ENCODE data around the gene PRDX2.

GRCh38 chr19:12797141-12797587 lies 4.4 kb downstream of the PRDX2 start:
- no peak for TF ChIP-seq MXI1 (IDR thresholded peaks at IDR 0.05; ENCODE audit: low read depth, low read length)
- TF ChIP-seq RAD51 (IDR thresholded peaks at IDR 0.05), result no peak
- no peak for TF ChIP-seq TAF1 (IDR thresholded peaks at IDR 0.05; ENCODE audit: borderline replicate concordance, low read depth, low read length)
- no peak for TF ChIP-seq RCOR1 (conservative IDR thresholded peaks at IDR 0.05; ENCODE audit: low read depth, low read length)
- no peak for TF ChIP-seq EZH2 (IDR thresholded peaks at IDR 0.05; ENCODE audit: borderline replicate concordance, control insufficient read depth, low read depth, low read length)
- no peak for TF ChIP-seq RAD21 (IDR thresholded peaks at IDR 0.05; ENCODE audit: insufficient read depth, low read depth, low read length)
- no peak for TF ChIP-seq ESRRA (IDR thresholded peaks at IDR 0.05; ENCODE audit: low read length)
- TF ChIP-seq CTCF (IDR thresholded peaks at IDR 0.05 in 2 of 3, conservative IDR thresholded peaks at IDR 0.05 in 1 of 3; ENCODE audit: control insufficient read depth in 2 of 3, extremely low read depth in 1 of 3, insufficient read depth in 1 of 3, low read depth in 3 of 3, low read length in 3 of 3), result no peak
- no peak for TF ChIP-seq BCL3 (IDR thresholded peaks at IDR 0.05; ENCODE audit: borderline replicate concordance, insufficient read depth, low read depth, low read length, poor library complexity, severe bottlenecking)
- no peak for TF ChIP-seq JUND (IDR thresholded peaks at IDR 0.05; ENCODE audit: low read depth, low read length)
- no peak for TF ChIP-seq SP1 (IDR thresholded peaks at IDR 0.05; ENCODE audit: low read depth, low read length)
- TF ChIP-seq PKNOX1 (IDR thresholded peaks at IDR 0.05), result no peak

Data from GM12878 (cell line).